Measurements from ENCODE around the gene CKAP2L.

The CKAP2L gene

DNA sequence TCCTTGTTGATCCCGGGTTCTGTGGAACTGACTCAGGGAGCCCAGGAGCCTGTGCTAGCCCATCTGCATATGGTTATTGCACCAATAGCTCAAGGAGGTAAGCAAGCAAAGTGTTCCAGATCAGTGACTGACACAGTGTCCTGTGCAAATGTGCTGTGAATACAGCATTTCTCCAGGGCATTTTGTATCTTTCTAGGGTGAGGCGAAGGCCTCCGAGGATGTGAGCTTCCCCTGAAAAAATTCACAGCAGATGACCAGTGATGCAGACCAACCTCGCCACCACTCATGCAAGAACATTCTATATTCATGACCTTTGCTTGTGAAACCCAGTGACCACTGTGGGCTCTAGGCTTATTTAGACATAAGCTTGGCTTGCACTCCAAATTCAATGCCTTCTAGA, 58.8 kb downstream of the CKAP2L start:
- no peak for DNase-seq

DNA sequence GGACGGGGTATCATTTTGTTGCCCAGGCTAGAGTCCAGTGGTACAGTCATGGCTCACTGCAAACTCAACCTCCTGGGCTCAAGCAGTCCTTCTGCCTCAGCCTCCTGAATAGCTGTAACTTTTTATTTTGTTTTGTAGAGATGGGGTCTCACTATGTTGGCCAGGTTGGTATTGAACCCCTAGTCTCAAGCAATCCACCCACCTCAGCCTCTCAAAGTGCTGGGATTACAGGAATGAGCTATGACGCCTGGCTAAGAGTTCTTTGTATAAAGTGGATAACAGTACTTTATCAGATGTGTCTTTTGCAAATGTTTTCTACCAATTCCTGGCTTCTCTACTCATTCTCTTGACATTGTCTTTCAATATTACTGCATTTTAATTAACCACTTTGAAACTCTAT, 60.7 kb downstream of the CKAP2L start:
- DNase-seq, result no peak

DNA sequence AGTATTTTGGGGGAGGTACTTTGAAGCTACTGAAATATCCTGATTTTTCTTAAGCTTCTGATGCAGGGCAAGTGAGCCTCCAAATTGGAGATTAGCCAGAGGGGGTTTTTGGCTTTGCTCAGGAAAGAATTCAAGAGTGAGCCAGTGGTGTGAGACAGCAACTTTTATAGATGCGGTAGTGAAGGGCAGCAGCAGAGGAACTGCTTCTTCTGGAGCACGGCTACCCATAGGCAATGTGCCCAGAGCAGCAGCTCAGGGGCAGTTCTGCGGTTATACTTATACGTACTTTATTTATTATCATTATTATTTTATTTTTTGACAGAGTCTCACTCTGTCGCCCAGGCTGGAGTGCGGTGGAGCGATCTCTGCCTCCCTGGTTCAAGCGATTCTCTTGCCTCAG, 63.4 kb downstream of the CKAP2L start:
- DNase-seq, result no peak

DNA sequence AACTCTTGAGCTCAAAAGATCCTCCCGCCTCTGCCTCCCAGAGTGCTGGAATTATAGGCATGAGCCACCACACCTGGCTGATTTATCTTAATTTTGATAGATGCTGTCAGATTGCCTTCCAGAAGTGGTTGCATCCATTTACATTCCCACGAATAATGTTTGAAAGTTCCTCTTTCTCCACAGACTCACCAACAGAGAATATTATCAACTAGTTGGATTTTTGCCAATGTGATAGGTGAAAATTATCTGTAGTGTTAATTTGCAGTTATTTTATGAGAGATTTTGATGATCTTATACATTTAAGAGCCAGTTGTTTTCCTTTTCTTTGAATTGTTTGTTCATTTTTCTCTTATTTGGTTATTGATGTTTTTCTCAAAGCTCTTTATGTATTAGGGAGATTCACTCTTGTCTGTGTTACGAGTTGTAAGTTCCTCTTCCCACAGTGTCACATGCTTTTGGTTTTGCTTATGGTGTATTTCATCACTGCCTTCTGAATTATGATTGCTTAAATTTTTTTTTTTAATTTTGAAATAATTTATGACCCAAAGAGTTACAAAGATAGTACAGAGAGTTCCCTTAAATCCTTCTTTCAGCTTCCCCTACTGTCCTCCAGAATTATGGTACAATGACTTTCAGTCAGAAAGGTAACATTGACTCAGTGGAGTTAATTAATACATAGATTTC, 64.3 kb downstream of the CKAP2L start:
- DNase-seq, result no peak

DNA sequence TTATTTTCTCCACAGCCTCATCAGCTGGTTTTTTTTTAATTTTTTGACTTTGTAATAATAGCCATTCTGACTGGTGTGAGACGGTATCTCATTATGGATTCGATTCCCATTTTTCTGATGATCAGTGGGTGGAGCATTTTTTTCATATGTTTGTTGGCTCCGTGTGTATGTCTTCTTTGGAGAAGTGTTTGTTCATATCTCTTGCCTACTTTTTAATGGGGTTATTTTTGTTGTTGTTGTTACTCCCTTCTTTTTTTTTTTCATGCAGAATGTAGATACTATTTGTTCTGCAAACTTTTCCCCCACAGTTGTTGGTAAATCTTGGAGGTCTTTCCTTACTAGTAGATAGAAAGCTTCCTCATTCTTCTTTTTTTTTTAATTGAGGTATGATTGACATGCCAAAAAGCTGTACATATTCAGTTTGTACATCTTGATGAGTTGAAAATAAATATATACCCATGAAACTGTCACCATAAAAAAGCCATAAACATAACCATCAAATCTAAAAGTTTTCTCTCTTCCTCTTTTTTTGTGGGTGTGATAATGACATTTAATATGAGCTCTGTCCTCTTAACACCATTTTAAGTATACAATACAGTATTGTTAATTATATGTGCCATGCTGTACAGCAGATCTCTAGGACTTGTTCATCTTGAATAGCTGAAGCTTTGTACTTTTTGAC, 65.4 kb downstream of the CKAP2L start:
- DNase-seq, result no peak

DNA sequence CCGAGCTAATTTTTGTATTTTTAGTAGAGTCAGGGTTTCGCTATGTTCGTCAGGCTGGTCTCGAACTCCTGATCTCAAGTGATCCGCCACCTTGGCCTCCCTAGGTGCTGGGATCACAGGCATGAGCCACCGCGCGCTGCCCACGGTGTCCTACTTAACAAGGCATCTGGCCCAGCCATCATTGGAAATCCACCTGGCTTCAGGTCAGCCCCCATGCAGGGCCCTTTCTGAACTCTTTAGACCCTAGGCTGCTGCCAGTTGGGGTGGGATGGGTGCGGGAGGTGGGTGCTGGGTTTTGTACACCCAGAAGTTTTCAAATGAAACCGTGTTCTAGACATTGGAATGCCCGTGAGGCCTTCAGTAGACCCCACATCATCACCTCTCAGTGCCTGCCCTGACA, 70.2 kb downstream of the CKAP2L start:
- no peak for DNase-seq

DNA sequence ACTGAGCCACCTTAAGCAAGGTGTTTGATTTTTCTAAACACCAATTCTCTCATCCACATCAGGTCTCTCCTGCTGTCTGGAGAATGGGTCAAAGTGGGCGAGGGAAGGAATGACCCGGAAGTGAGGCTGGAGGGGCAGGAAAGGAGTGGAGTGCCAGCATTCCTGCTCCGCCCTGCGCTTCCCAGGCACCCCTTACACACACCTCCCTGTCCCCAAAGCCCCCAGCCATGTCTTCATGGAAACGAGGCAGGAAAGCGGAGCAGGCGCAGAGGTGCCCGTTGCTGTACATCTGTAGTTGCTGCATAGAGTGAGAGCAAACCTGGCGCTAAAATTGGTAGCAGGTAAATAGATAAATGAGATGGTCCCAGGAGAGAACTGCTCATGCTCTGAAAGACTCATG, 70.8 kb downstream of the CKAP2L start:
- no peak for DNase-seq

DNA sequence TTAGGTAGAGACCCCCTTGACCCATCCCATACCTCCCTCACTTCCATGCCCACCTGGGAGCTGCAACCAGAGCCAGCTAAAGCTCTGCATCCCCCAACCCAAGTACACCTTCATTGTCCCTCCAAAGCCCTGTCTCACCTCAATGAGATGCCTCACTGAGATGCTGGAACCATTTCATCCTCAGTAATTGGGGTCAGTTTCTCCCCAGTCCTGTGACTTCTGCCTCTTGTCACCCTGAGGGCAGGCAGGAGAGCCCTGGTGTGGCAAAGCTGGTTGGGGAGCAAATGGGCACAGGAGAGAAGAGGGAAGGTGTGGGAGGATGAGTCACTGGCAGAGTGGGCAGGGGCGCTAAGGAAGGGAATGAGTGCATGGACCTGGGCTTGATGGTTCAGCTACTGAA, 71.5 kb downstream of the CKAP2L start:
- no peak for DNase-seq

DNA sequence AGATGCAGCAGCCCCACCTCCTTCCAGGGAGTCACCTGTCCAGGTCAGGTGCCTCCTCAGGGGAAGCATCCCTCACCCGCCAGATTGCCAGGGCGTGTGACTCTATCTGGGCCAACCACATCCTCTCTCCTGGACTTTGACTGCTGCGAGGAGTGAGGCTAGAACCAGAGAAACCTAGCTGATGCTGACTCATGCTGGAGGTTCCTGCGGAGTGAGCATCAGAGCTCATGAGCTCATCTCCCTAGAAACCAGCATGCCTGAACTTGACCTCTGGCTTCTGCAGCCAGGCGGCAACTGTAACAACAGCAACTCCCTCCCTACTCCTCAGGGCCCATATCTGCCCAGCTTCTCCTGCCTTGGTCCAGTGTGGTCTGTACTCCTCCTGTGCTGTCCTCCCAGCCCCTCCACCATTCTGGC, 71.9 kb downstream of the CKAP2L start:
- peak; percentile 79 for DNase-seq

DNA sequence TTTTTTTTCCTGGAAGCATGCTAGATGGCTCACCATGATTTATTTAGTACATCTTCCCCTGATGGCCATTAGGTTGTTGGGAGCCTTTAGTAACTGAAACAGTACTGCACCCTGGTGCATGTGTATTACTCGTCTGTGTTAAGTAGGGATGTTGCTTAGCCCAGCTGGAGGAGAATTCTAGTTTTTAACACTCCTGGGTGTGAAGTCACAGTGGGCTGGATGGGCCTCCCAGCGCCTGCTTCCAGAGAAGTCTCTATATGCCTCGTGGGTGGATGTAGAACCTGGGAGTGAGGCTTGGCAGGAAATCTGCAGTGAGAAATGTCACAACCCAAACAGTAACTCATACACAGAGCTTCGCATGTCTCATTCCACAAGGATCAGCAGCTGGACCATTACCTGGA, 72.5 kb downstream of the CKAP2L start:
- DNase-seq, result no peak

DNA sequence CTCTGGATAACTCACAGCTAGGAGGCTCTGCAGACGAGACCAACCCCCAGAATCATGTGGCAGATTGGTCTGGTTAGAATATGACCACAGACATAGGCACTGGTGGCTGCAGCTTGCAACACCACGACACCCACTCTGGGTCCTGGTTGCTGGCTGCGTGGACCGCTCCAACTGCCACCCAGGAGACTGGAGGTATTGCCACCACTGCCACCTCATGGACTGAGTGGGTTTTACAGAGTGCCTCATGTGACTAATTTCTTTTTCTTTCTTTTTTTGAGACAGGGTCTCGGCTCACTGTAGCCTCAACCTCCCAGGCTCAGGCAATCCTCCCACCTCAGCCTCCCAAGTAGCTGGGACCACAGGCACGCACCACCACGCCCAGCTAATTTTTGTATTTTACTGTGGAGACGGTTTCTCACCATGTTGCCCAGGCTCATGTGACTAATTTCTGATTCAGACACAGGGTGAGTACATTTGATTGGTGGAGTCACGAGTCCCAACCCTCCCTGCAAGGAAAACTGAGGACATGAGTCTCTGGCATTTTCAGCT, 73.5 kb downstream of the CKAP2L start:
- peak; percentile 63 for DNase-seq

DNA sequence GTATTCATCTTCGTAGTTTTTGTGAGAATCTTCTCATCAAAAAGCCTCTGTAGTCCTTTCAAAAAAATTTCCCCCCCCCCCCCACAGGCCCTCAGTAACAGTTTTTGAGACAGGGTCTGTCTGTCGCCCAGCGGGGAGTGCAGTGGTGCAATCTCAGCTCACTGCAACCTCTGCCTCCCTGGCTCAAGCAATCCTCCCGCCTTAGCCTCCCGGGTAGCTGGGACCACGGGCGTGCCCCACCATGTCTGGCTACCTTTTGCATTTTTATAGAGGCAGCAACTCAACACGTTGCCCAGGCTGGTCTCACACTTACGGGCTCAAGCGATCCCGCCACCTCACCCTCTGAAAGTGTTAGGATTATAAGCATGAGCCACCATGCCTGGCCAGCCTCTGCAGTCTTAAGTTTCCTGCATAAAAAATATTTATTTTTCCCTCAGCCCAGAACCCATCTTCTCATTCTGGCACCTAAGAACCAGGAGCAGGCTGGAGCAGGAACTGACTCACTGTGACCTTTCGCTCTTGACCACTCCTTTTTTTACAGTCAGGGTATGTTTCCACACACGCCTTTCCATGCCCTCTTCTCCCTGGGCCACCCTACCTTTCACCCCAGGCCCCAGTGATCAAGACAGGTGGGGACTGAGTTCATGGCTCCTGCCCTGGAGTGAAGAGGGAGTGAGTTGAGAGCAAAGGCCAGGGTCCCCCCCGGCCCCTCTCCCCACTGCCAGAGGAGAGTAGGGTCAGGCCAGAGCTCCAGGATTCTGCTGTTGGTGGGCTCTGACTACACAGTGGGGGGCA, 76.1 kb downstream of the CKAP2L start:
- no peak for DNase-seq

DNA sequence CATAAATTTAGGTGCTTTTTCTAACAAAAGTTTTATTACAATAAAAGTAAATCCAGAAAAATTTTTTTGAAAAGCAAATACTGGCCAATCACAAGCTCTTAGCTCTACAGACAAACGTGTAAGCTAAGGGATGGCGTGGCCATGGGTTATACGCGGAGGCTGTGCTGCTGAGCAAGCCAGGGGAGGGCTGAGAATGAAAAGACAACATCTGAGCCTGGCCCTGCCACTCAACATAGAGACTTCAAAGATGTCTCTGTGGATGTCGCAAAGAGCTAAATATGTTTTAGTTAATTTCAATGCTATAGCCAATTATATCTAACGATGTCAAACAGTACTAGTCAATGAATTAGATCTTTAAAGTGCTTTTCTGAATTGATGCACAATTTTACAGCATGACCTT, 76.9 kb downstream of the CKAP2L start:
- DNase-seq, result no peak

Data from NCI-H69 (cell line).